Cerebellar nuclear complex (tissue), 1 donor: ENCODE results near the gene ADARB2.

ENCODE experiments used
- DNase-seq, 2 experiments: peaks; one replicate each; lab custom pipeline; 2025; lab: John Stamatoyannopoulos, UW

ADARB2 gene

GRCh38 chr10:1735562-1735961, 1.8 kb downstream of the ADARB2 start:
- DNase-seq: no peak

- DNase-seq: no peak
Observed at GRCh38 chr10:1734288-1734687, 3.0 kb downstream of the ADARB2 start.

DNA sequence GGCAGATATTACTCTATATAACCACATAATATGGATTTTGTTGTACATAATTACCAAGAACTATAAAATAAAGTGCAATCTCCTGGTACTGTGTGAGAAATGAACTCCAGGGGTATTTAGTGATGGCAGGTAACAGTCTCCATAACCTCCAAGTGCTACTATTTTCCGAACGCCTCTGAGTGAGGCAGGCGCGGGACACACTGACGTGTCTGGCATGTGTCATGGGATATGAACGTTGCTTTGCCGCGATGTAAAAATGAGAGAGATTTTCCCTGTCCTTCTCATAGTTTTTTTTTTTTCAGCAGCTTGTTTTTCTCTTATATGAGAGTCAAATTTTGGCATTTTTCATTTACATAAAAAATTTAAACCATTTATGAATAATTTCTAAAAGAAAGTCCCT, 3.6 kb downstream of the ADARB2 start:
- no peak for DNase-seq

DNA sequence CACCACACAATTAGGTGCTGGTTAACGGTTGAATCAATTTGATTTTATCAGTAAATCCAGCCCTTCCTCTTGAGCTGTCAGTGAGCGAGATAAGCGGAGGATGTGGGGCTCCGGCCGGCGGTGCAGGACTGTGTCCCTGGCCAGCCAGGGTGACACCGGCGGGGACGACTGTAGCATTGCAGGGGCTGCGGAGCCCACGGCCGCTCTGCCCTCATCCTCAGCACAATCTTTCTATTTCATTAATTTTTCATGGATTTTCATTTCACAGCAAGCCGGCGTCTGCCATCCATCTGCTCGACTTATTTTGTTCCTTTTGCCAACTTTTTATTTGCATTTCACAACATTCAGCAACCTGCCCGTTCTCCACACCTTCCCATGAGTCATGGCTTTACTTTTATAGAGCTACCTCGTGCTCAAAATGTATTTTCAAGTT, 4.7 kb downstream of the ADARB2 start:
- no peak for DNase-seq

DNA sequence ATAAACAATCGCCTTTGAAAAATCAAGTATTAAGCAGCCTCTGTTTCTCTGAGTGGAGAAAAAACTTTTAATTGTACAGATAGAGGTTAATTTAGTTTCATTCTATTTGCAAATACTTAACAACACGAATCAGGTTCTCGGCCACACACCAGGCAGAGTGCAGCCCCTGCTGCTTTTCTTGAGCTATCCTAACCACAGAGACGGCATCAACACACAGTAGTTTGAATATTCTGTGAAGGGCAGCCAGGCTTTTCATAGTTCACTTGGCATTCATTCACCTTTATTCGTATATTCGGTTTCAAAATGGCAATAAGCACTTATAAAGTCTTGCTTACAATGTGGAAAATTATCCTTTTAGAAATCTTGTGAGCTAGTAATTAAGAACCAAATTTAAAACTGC, 5.7 kb downstream of the ADARB2 start:
- DNase-seq: no peak

GRCh38 chr10:1729751-1730150, 7.6 kb downstream of the ADARB2 start:
- DNase-seq: no peak

GRCh38 chr10:1726861-1727260, 10.5 kb downstream of the ADARB2 start:
- no peak for DNase-seq

GRCh38 chr10:1724921-1725488, 12.3 kb downstream of the ADARB2 start:
- no peak for DNase-seq

- DNase-seq: no peak
Observed at GRCh38 chr10:1716839-1717238, 20.5 kb downstream of the ADARB2 start.

GRCh38 chr10:1715821-1716220, 21.5 kb downstream of the ADARB2 start:
- no peak for DNase-seq

DNA sequence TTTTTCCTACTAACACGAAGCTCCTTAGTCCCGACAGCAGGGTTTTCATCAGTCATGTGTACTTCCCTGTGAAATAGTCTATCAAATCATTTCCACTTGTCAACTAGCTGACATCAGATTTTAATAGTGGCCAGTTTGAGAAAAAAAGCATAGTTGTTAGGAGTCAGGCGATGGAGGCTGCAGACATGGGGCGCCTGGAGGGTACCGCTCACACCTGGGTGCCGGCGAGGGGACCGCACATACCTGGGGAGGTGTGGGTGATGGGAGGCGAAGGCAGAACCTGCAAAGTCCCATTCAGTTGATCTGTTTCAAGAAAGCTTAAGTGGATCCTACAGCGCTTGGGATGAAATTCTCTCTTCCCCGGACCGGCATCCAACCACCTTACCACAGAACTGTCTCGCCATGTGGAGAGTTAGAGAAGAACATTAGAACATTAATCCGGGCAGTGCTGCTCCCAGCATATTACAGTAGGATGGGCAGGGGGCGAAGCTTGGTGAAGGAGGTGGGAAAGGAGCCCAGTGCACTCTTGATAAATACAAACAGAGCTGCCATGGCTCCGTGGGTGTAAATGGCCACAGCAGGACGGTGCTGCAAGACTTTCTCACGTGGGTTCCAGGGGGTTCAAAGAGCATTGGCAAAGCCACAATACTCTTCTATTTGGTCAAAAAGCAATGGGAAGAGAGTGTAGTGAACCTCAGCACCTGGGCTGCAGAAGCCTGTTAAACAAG, 24.2 kb downstream of the ADARB2 start:
- DNase-seq: no peak

DNA sequence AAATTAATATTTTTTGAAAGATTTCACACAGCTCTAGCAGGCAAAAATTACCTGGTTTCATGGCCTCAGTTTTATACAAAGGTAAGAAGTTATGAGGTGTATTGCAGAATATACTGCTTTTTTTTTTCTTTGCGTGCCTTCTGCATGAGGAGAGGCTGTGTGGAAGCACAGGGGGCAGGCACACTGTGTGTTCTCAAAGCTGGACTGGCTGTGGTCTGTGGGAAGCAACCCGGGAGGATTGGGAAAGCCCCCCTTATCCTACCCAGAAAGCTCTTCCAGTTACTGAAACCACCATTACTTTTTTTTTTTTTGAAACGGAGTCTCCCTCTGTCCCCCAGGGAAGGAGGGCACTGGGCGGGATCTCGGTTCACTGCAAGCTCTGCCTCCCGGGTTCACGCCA, 25.0 kb downstream of the ADARB2 start:
- no peak for DNase-seq

DNA sequence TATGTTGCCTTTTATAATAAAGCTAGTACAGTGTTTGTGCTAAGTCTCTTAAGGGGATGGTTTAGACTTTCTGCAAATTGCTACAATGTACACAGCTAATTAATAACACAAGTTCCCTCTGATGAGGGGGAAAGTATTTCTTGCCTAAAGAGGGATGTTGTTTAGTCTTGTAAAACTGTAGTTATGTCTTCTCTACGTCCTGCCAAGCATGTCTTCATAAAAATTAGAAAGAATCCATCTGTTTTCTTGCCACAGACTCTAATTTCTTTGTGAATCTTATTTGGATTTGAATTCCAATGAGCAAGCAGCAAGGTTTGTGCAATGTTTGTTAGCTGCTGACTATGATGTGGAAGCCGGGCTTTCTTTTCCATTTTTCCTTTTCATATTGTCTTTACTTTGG, 28.2 kb downstream of the ADARB2 start:
- DNase-seq: no peak

DNA sequence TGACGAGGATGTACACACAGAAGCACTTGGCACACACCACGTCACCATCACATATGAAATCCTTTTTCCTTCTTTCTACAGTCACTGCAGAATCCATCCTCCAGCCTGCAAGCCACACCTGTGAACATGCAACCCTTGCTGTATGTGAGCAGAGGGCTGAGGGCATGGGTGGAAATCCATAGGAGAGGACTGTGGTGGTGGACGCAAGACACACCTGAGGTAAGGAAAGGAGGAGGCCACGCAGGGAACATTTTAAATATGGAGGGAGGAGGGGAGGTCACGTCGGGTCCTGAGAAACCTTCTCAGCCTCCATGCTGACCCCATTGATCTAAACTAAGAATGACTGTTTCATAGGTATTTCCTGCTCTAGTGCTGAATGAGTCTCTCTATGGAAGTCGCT, 28.6 kb downstream of the ADARB2 start:
- no peak for DNase-seq

- DNase-seq: no peak
Observed at GRCh38 chr10:1706711-1707110, 30.6 kb downstream of the ADARB2 start.

GRCh38 chr10:1706256-1706655, 31.1 kb downstream of the ADARB2 start:
- no peak for DNase-seq

- DNase-seq: no peak
Observed at GRCh38 chr10:1698185-1698584, 39.1 kb downstream of the ADARB2 start.

- no peak for DNase-seq
Observed at GRCh38 chr10:1696106-1696505, 41.2 kb downstream of the ADARB2 start.

DNA sequence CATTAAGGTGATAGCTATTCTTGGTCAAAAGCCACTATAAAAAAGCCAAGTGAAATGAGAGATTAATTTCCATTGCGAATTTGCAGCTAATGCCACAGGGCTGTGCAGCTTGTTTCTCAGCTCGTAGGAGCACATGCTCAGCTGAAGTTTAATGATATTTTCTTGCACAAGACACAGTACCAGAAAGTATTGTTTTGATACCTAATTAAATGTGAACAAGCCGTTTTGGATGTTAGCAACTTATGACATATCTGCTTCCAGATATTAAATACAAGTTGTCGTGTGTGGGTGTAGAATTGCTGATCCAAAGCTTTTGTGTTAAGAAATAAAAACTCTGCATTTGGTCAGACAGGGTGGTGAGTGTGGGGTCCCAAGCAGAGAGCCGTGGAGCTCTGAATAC, 47.2 kb downstream of the ADARB2 start:
- no peak for DNase-seq

DNA sequence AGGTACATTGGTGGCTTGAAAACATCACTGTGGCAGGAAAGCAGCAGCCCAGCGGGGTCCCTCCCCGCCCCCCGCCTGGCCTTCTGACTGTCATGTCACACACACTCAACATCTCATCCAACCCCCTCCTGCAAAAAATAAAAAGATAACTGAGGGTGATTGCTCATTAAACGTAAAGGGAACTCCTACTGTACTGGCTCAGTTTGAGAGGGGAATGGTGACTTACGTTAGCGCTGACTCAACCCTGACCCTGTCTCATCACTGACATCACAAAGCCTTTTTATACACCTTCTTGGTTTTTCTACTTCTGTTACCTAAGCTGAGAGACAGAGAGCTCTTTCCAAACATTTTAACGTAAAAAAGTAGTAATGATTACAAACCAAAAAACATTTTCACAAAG, 48.8 kb downstream of the ADARB2 start:
- DNase-seq: no peak

GRCh38 chr10:1687623-1688150, 49.6 kb downstream of the ADARB2 start:
- no peak for DNase-seq

- DNase-seq: no peak
Observed at GRCh38 chr10:1687190-1687589, 50.1 kb downstream of the ADARB2 start.

GRCh38 chr10:1686491-1686749, 50.9 kb downstream of the ADARB2 start:
- DNase-seq: no peak
